ENCODE results near the gene CYYR1. TPM values are rescaled to one million over a fixed set of nuclear protein-coding genes. Genes with fewer than 3 reads are reported as not detected.
A peak's percentile ranks its signal among the peaks of the same experiment; 100 is the strongest.
"Not testable (repeated sequence)": the region's sequence is repeated elsewhere in the genome, so short reads cannot be mapped to it uniquely, and the experiment has no call there.

Gene CYYR1
- total RNA-seq, 1 donor from 2014 or later = 7.4 TPM

DNA sequence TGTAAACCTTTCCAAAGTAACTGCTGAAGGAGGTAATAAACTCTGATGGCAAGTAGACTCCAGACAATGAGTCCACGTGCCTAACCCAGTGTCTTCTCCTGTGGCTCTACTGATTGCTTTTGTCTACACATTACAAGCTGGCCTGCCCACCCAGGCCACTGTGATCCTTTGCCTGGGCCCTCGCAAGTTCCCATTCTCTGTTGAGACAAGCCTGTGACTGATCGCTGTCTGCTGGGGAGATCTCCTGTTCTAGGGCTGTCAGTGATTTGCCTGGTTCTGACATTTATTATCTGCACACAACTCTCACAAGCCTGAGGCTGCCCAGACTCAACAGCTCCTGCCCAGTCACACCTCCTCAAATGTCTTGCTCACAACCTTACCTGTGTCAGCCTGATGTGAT, 81.4 kb downstream of the CYYR1 start:
- no peak for DNase-seq (ENCODE audit: low read depth in 2 of 2)

DNA sequence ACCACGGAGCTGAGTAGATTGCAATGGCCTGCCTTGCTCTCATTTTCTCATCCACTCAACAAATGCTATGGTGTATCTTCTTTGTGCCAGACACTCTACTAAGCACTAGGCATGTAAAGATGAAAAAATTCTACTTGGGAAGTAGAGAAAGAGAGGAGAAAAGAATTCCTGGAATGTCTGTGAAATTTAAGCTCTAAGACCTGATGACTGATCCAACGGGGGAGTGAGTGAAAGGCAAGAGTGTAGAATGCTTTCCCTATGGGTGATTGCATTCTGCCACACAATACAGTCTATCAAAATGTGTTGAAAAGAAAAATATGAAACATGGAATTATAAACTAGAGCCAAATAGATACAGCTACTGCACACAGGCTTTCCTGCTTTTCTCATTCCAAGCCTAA, 82.3 kb downstream of the CYYR1 start:
- DNase-seq (ENCODE audit: low read depth in 2 of 2) = no peak

DNA sequence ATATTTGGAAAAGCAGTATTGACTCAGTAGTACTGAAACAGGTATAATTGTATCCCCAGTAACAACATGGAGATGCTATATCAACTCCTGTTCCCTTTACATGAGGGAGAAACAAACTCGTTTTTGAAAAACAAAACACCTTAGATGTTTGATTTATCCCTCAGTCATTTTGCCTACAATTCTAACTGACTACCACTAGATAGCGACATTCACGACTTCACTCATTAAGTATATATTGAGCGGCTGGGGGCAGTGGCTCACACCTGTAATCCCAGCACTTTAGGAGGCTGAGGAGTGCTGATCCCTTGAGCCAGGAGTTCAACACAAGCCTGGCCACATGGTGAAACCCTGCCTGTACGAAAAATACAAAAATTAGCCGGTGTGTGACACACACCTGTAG, 83.3 kb downstream of the CYYR1 start:
- DNase-seq (ENCODE audit: low read depth in 2 of 2) = no peak

DNA sequence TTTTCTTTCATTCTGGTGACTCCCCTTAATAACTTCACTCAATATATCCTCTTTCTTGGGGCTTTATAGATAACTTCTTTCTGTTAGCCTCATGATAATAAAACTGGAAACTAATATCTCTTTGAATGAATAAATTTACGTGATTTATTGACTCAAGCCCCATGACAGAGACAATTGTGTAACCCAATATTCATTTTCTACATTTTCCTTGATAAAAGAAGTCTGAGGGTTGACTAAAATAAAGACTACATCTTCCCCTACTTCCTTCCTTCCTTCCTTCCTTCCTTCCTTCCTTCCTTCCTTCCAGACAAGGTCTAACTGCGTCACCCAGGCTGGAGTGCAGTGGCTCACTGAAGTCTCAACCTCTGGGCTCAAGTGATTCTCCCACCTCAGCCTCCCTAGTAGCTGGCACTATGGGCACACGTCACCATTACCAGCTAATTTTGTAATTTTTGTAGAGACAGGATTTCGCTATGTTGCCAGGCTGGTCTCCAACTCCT, 85.1 kb downstream of the CYYR1 start:
- no peak for DNase-seq (ENCODE audit: low read depth in 2 of 2)

DNA sequence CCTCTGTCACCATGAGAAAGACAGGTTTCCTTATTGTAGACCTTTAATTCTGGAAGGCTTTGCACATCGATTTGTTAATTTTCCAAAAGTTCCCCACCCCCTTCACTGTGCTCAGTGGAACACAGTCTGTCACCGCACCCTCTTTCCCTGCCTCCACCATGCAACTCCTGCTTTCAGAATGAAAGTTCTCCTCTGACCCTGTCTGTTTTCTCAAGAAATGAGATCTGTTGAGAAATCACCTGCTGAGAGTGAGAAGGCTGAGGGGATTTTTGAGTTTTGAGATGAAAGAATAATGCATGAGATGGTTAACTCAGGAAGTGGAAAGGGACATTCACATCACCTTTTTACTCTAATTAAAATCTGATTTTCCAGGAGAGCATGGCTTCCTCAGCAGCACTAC, 99.6 kb downstream of the CYYR1 start:
- no peak for DNase-seq (ENCODE audit: low read depth in 2 of 2)

DNA sequence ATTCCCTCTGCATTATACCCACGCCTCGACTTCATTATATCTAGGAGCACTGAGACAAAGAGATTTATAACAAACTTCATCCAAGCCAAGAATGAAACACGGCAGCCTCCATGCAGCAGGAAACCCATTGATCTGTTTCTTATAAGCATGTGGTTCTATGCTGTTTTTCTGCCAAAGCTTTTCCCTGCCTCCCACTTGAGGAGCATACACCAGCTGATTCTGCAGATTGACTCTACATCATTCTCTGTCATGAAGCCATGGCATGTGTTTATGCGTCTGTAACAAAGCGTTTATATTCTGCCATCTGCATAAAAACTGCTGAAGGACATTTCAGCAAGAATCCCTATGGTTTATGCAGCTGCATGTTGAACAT, 102.0 kb downstream of the CYYR1 start:
- DNase-seq (ENCODE audit: low read depth in 2 of 2) = no peak

DNA sequence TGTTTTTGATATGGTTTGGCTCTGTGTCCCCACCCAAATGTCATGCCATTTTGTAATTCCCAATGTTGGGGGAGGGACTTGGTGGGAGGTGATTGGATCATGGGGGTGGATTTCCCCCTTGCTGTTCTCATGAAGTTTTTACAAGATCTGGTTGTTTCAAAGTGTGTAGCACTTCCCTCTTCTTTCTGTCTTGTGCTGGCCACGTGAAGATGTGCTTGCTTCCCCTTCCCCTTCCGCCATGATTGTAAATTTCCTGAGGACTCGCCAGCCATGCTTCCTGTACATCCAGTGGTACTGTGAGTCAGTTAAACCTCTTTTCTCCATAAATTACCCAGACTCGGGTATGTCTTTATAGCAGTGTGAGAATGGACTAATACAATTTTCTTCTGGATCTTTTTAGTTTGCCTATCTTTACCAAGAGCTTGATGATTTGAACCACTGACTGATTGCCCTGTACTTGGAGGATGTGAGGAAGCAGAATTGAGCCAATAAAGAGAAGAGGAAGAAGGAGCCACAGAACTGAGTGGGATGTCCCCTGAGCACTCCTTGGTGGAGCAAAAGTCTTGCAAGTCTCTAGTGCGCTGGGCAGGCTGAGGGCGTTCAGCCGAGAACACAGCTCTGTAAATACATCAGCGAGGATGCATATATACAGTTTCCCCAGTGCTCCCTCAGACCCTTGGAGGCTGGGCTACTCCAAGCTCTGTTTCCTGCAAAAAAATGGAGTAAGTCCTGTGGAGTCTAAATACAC, 102.6 kb downstream of the CYYR1 start:
- no peak for DNase-seq (ENCODE audit: low read depth in 2 of 2)

DNA sequence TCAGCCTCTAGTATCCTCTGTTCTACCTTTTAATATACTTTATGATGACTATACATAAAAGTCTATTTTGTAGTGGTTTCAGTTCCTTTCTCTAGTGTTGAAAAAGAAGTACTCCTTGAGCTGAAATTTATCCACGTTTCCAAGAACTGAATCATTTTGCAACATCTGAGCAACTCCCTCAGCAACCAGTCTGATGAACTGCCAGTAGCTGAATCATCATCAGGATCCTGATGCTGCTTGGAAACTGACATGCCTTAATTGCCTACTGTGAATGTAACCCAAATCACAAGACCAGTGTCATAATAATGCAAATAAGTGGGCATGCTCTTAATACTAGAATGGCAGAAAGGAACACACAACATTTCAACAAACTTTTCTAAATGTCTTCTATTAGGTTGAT, 103.3 kb downstream of the CYYR1 start:
- DNase-seq (ENCODE audit: low read depth in 2 of 2) = no peak

DNA sequence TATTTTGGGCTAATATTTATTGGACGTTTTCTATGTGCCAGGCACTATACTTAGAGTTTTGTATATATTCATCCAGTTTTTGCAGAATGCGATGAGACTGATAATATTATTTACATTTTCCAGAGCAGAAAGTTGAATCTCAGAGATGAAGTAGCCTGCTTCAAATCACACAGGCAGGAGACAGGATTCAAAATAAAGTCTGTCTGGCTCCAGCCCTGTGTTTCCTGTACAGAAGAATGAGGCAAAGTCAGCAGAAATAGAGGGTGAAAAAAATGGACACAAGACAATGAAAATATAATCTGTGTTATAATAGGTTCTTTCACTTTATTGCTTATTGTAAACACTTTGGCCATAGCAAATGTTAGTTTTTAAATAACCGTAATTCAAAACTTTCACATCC, 107.2 kb downstream of the CYYR1 start:
- DNase-seq (ENCODE audit: low read depth in 2 of 2) = peak; percentile 6 to 38

DNA sequence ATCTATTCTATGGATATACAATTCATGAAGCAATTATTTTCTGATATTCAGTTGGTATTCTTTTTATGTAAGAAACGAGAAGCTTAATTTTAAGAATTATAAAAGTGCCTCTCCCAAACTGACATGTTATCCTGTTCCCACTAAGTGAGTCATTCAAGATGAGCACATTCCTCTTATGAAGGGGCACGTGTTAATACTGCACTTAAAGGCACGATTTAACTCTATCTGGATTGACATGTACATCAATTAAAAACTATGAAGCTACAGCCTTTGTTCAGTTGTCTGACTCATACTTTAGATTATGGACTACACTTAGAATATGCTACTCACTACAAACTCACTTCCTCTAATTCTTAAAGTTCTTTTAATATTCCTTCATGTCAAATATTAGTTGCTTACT, 111.6 kb downstream of the CYYR1 start:
- no peak for DNase-seq (ENCODE audit: low read depth in 2 of 2)

DNA sequence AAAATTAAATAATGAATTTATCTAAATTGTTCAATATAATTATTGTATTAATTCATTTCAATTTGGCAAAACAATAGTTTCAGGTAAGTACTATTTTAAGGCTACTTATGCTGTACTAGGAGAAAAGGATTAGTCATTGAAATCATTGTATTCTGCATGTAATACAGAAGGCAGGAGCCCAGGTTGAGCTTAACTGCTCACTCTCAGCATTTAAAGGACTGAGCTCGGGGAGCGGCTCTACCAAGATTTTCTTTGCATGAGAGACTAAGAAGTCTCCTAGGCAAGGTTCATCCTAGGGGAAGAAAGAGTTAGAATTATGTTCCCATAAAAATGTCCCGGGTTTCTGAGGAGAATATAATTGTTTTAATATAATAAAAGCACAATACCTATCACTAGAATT, 112.5 kb downstream of the CYYR1 start:
- no peak for DNase-seq (ENCODE audit: low read depth in 2 of 2)

DNA sequence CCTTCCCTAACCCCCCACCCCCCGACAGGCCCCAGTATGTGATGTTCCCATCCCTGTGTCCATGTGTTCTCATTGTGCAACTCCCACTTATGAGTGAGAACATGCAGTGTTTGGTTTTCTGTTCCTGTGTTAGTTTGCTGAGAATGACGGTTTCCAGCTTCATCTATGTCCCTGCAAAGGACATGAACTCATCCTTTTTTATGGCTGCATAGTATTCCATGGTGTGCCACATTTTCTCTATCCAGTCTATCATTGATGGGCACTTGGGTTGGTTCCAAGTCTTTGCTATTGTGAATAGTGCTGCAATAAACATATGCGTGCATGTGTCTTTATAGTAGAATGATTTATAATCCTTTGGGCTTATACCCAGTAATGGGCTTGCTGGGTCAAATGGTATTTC, 114.2 kb downstream of the CYYR1 start:
- DNase-seq (ENCODE audit: low read depth in 2 of 2) = not testable (repeated sequence)

DNA sequence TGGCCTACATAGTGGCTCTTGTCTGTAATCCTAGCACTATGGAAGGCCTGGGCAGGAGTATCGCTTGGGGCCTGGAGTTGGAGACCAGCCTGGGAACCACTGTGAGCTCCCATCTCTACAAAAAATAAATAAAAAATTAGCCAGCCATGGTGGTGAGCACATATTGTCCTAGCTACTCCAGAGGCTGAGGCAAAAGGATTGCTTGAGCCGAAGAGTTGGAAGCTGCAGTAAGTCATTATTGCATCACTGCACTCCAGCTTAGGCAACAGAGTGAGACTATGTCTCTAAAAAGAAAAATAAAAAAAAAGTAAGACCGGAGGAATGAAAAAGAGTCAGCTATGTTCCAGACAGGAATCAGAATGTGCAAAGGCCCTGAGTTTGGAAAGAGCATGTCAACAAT, 115.3 kb downstream of the CYYR1 start:
- DNase-seq (ENCODE audit: low read depth in 2 of 2) = no peak

DNA sequence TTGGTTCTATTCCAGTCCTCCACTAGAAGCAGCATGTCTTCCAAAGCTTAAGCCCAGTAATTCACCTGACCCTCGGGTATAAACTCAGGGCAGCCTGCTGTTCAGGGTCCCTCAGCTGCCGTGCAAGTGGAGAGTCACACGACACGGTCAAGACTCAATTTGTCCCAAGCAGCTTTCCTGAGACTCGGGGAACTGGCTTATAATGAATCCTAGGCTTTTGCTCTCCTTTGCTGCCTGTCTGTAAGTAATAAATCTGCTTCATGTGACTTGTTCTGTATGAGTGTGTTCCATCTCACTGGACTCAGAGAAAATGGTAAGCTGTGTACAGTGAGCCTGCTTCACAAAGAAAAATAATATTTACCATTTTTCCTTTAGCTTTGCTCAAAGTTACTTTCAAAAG, 119.8 kb downstream of the CYYR1 start:
- no peak for DNase-seq (ENCODE audit: low read depth in 2 of 2)

DNA sequence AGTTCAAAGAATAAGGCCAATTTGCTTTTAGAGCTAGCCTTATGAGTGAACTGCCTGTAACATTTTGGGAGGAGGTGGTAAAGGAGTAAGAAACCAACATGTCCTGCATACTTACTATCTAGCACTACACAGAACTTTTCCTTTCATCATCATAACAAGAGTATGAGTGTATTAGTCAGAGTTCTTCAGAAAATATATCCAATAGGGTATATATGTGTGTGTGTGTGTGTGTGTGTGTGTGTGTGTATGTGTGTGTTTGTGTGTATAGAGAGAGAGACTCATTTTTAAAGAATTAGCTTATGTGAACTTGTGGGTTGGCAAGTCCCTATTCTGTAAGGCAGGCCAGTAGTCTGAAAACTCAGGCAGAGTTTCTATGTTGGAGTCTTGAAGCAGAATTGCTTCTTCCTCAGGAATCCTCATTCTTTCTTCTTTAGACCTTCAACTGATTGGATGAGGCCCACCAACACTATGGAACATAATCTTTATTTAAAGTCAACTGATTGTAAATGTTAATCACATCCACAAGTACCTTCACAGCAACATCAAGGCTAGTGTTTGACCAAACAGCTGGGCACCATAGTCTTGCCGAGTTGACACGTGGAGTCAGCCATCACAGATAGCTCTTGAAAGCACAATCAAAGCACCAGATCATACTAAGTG, 121.9 kb downstream of the CYYR1 start:
- DNase-seq (ENCODE audit: low read depth in 2 of 2) = no peak

DNA sequence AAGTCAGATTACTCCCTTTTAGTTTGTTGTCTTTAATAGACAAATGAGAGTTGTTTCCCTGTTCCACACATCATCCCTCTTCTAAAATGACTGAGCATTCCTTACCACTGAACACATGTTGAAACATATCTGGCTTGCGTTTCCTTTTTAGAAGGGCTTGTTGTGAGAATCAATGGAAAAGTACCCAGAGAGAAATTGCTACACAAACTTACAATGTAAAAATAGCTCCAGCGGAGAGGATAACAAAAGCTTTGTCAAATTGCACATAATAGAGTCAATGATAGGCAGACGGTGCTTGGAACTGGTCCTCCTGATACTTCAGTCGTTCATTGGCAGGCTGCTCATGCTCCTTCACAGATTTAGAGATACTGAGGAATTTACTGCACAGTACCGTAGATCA, 123.9 kb downstream of the CYYR1 start:
- DNase-seq (ENCODE audit: low read depth in 2 of 2) = peak; percentile 1 to 8

DNA sequence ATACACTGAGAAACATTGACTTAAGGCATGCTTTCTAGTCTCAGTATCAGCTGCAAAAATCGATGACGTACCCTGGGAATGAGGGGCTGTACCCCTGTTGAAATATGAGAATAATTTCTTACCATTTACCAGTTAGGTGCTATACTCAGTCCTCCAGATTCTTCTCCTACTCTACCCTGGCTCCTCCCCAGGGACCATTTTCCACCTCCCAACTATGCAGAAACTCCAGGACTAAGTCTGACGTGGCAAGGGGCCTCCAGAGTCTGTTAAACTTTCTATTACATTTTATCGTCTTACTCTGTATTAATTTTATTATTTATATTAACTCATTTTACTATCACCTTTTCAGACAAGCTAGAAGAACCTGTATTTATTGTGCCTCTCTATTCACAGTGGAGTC, 124.3 kb downstream of the CYYR1 start:
- no peak for DNase-seq (ENCODE audit: low read depth in 2 of 2)

DNA sequence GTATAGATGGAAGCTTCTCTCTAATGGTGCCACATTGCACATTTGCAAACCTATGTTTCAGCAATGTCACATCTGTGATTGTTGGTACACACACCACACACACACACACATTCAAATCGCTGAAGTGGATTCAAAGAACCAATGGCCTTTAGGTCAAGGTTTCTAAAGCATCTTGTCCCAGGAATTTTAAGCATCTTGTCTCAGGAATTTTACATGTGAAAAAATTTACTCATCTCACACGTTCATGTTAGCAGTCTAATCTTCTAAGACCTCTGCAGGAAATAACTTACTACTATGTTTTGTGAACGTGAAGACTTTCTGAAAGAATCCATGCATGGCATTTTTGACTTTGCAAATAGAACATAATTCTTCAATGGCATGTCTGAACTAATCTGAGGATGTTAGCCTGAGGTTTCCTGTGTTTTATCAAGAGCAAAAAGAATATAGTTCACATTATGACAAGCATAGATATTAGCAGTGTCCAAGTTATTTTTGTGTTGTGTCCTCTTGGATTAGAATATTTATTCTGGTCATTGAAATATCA, 125.1 kb downstream of the CYYR1 start:
- DNase-seq (ENCODE audit: low read depth in 2 of 2) = no peak

DNA sequence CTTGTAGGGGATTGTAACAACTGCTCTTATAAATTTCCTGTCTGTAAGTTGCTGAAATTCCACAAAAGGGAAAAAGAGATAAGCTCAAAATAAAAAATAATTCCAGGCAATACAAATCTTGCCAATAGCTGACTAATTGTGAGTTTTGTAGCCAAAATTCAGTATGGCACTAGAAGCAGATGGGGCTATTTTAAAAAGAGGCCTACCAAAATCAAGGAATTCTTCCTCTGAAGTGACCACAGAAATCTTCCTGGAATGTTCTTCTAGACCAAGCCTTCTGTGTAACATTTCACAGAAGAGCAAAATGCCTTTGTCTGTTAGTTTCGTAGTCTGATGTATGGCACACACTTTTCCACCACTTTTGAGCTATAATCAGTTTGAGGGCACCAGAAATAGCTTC, 127.6 kb downstream of the CYYR1 start:
- DNase-seq (ENCODE audit: low read depth in 2 of 2) = no peak

DNA sequence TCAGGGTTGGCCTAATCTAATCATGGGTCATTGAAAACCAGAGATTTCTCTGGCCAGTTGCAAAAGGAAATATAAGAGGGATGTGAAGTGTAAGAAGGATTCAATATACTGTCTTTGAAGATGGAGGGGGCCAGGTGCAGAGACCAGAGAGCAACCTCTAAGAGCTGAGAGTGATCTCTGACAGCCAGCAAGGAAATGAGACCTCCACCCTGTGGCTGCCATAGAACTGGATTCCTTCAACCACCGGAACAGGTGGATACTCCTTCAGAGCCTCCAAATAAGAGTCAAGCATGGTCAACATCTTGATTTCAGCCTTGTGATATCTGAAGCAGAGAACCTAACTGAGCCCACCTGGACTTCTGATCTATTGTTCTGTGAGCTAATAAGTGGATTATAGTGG, 128.4 kb downstream of the CYYR1 start:
- no peak for DNase-seq (ENCODE audit: low read depth in 2 of 2)

DNA sequence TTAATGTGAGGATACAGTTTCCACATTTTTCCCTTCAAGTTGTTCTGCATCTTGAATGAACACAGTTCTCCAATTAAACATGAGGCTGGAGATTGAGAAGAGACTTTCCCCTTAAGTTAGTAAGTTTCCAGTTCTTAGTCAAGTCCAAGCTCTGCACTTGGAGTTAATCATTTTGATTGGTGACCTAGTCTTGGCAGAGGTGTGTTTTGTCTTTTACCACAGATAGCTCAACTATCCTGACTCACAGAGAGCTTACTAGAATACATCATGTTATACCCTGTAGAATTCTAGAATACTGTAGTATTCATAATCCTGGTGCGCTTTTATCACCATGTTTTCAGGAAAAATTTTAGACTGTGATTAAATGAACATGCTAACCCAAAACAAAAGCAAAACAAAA, 129.2 kb downstream of the CYYR1 start:
- no peak for DNase-seq (ENCODE audit: low read depth in 2 of 2)

DNA sequence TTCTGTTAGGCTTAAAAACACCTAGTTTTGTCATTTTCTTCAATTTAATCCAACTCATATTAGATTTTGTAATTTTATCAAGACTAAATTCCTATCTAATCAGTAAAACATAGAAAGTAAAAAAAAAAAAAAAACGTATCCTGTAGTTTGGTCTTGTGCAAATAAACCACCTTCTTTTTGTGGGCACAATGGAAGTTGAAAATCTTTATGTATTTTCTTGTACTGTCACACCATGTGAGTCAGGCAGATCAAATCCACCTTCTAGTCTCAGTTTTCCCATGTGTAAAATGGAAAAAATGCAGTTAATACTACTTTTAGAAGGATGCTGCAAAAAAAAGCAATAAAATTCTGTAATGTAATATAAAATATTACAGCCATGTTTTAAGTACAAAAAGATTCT, 129.8 kb downstream of the CYYR1 start:
- no peak for DNase-seq (ENCODE audit: low read depth in 2 of 2)

DNA sequence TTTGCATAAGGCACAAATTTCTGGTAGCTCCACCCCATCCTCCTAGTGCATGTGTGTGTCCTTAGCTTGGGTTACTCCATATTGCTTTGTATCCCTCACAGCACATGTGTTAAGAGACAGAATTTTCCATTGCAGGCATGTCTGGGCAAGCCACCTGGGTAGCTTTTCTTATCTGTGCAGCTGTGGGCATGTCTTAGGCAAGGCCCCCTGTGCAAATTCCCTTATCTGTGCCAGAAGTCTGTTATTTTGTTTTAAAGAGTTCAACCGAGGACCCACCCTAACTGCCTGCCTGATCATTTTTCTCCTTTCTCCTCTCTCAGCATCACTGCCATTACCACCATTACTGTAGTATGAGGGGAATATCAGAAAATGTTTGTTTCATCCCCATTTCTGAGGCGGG, 131.9 kb downstream of the CYYR1 start:
- no peak for DNase-seq (ENCODE audit: low read depth in 2 of 2)

All from dermis microvascular lymphatic vessel endothelial cell (primary cell).